Dedifferentiated amniotic fluid mesenchymal stem cell (primary cell): Measurements from ENCODE around the gene BNIP5.

Experiments
- DNase-seq: peaks from one replicate; pipeline ENCODE4 v3.0.0-alpha.2; 2016; ENCODE audit errors: extremely low spot score

The BNIP5 gene

DNA sequence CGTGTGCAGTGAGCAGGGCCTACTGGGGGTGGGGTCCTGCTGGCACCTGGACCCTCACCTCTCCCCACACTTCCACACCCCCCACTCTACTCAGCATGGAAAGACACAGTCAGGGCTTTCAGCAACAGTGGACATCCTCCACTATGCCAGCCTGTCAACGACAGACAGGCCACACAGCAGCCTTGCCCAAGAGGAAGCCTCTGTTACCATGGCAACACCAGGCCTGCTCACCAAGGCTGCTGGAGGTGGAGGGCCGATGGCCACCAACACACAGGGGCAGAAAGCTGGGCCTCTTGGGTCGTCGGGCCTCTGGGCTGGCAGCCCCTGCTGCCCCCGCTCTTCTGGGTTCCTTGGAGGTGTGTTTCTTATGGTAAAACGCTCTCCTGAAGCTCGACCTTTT, 13.6 kb downstream of the BNIP5 start:
- no peak for DNase-seq

DNA sequence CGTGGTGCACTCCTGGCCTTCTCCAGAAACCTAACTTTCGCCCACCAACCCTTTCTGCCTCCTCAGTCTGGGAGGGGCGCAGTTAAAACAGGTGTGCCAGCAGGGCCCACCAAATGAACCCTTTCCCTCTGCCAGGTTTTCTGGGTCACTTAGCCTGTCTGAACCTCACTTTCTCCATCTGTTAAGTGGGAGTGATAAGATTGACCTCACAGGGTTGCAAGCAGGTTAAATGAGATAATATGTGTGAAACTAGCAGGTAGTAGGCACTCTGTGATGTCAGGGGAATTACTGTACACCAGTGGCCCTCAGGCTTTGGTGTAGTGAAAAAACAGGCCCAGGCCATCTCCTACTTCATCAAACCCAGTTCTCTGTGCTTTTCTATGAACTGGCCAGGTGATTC, 14.1 kb downstream of the BNIP5 start:
- DNase-seq = no peak

DNA sequence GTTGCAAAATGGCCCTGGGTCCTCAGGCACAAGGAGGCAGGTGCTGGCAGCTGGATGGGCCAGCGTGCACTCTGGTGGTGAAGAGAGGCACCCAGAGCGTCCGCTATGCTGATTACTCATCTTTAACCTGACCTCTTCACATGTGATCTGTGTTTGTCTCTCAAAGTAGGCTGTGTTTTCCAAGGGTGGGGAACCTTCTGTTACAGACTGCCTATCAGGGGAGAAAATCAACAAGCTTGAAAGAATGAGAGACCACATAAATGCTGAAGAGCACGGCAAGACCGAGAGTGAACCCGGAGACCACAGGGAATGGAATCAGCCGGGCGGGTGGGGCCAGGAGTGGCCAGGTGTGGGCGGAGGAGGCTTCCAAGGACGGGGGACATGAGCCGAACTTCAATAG, 16.2 kb downstream of the BNIP5 start:
- no peak for DNase-seq

DNA sequence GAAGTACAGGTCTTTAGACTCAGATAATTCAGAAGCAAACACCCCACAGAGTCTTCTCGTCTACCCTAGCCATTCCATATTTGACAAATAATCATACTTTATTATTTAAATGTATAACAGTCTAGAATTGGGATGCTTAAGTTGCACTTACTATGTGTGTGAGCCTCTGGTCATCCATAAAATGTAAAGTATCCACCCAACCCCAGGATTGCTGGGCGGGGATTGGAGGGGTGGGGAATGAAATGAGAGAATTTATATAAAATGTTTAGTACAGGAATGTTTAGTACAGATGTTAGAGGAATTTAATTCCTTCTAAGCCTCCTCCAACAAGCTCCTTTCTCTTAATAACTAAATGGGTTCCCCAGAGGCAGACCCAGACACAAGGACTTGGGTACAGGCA, 16.9 kb downstream of the BNIP5 start:
- DNase-seq = no peak

DNA sequence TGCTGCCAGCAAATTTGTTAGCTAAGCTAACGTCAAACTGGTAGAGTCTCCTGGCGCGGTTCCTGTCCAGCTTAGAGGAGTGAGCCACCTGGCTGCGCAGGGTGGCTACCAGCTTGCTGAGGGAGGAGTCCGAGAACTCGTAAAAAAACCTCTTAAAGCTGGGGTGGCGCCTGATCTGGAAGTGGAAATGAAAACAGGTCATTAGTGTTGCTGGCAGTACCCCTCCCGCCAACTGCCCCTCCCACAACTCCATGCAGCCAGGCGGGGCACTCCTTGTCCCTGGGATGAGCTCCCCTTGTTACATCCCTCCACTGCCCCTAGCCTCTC, 17.3 kb downstream of the BNIP5 start:
- DNase-seq = no peak

DNA sequence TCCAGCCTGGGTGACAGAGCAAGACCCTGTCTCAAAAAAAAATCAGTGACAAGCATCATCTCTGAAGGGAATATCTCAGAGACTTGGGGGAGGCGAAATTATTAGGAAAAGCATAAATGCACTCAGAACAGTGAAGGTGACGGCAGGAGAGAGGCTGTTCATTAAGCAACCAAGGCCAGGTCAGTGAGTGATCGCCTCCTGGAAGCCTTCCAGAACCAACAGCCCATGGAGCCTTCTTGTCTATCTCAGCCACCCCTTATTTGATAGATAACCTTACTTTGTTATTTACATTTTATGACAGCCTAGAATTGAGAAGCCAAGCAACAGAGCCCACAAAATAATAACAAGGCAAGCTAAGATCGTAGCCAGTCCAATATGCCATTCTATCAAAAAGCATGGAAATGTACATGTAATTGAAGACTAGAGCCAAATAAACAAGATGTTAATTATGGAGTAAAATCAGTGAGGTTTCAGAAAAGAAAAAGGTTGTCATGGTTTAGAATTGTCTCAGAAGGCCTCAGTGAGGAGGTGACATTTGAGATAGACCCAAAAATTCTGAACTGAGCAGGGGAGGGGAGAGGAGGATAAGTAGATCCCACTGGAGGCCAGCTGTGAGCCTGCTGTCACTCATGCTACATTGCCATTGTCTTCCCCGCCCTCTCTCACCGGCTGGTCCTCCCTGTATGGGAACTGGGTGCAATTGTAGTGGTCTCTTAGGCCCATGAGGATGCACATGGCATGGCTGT, 17.8 kb downstream of the BNIP5 start:
- no peak for DNase-seq

DNA sequence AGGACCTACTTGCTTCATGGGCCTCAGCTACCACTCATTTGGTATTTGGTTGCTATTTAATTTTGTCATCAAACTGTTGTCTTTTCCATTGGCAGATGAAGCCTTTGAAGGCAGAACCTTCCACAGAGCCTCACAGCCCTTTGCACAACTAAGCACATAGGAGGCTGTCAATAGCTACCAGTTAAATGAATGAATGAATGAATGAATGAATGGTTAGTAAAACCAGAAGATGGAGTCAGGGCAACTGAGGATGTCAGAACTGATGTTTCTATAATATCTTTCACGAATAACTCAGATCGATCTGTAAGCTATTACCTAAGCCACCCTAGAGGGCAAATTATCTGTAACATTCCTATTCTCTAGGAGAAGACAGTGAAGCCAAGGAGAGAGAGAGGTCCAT, 19.1 kb downstream of the BNIP5 start:
- no peak for DNase-seq

DNA sequence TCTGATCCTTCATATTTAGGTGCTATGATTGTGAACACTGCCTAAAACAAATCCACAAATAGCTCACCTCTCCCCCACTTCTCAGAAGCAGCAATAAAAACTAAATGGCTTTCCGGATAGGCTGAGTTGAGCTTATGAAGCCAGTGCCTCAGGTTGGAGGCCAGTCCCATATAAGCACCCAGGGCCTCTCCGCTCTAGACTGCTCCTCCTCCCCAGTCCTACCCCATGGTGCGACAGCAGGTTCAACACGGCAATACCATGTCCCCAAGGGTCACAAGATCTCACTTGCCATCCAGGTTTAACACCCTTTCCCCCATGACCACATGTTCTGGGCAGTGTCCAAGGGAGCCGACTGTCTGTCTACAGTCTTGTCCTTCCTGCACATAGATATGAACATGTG, 20.8 kb downstream of the BNIP5 start:
- no peak for DNase-seq

DNA sequence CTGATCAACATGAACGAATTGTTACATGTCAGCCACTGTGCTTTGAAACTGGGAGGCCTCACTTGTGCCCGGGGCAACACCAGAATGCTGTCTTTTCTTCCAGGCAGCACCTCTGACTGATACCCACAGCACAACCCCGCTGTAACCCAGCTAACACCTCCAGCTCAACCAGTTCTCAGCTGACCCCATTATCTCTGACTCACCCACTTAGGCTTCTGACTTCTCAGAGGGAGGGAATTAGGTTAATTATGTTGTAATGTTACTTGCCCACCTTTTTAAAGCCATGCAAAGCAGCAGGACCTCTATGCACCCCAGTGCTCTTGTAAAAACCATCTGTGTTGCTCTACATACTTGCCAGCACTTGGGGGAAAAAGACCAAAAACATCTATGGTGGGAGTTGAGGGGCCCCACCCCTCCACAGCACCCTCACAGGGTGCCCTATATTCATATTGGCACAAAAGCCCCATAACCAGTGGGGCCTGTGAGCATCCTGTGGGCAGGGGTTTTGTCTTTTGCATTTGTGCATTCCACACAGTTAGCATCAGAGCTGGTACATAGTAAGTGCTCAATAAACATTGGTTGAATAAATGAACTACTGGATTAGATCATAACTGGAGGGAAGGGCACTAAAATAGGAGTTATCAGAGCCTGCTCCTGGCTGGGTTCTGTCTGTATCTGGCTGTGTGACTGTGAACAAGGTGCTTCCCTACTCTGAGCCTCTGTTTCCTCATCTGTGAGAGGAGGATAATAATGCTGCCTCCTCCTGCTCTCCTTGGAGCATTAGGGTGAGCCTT, 22.3 kb downstream of the BNIP5 start:
- no peak for DNase-seq

DNA sequence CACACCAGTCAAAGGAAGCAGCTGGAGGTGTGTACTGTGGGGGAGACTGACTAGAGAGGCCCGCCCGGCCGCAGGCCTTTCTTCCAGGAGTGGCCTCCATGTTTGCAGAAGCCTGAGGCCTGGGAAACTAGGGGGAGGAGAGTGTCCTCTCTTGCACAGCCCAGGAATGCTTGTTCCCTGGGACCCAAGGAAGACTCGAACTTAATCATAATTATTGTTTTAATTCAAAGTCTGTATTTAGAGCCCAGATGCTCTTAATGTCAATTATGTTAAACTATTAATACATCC, 23.1 kb downstream of the BNIP5 start:
- DNase-seq = no peak

DNA sequence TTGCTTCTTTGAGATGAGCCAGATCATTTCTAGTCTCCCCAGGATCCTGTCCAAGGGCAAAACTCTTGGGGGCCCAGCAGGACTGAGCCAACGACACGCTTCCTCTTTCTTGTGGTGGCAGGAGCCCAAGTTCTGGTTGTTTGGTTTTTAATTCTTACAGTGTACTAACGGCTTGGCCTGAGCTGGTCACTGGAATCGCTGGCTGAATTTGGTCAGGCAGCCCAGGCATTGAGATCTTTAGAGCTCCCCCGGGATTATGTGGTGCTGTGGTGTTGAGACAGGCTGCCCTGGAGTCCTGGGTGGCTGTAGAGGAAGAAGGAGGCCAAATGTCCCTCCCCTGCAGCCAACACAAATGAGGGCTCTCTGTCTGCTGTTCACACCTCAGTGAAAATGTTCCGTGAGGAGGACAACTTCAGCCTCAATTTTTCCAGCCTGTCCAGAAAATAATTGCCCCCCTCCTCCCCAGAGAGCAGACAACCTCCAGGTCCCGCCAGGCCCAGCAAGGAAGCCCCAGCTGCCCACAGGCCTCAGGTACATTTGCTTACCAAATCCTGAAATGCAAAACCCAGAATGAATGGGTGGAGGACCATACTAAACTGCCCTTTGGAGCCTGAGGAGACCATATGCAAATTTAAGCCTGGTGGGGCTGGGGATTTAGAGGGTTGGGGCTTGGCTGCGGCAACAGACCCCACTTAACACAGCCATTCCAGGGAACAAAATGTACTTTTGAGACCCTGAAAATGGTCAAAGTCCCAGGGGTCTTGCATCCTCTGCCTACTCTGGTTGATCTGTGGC, 23.6 kb downstream of the BNIP5 start:
- DNase-seq = no peak

DNA sequence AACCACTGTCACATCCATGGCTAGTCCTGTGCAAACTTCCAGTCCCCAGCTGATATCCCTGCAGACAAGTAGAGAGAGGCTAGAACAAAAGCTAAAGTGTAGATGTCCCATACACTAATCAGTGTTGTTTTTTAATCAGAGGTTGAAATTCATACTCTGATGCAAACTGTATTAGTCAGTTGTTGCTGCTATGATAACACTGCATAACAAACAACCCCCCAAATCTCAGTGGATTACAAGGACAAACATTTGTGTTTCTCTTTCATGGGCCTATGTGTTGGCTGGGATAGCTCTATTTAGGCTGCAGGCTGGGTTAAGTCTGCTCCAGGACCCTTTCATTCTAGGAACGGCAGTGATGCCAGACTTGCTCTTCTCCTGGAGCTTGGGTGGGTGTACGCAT, 26.8 kb downstream of the BNIP5 start:
- DNase-seq = no peak

DNA sequence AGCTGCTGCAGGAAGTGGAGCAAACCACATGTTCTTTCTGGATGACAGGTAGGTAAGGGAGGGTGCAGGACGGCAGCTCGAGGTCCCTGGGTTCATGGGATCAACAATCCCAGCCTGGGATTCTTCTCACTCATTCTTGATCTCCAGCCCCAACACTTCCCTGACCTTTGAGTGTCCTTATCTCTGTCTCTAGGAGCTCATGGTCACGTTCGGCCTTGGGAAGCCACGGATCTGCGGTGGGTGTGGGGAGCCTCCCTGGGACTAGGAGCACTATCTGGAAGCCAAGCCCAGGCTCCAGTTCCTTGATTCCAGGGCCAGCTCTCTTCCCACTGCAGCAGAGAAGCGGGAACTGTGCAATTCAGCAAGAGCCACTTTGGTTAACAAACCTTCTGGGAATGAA, 27.5 kb downstream of the BNIP5 start:
- no peak for DNase-seq

DNA sequence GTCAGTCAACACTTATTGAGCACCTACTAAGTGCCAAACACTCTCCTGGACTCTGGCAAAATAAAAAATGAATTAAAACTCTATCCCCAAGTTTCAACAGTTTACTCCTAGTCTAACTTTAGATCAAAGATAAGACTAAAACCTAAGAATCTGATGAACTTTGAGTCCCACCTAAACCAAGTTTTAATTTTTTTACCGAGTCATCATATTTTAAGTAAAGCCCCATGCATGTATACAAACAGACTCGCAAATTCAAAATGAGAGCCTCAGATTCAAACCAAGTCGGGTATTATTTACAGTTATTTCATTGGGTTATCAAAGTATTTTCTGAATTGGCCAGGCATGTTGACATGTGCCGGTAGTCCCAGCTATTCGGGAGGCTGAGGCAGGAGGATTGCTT, 28.2 kb downstream of the BNIP5 start:
- DNase-seq = no peak

DNA sequence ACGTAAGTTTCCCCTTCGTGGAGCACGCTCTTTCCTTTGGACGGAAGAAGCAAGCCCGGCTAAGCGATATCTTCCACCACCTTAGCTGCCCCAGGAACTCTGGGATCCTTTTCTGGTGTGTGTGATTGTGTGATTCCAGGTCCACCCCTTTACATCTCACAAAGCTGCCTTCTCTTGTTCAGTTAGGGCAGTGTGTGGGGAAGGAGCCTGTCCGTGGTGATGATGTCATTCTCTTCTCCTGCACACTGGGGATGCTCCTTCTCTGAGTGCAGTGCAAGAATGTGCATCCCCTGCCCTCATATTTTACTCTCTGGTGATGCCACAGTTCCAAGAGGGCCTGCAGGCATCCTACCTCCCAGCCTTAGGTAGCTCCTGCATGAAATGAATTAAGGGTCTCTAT, 30.3 kb downstream of the BNIP5 start:
- no peak for DNase-seq

DNA sequence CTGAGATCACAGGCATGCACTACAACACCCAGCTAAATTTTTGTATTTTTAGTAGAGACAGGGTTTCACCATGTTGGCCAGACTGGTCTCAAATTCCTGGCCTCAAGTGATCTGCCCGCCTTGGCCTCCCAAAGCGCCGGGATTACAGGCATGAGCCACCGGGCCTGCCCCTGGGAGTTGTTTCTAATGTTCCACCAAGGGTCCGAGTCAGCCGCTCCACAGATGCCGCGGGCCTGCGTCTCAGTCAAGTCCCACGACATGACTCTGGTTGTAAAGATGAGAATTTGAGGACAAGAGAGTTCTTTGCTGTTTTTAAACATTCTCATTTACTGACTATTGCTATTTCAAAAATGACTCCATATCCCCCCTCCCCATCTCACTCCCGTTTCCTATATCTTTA, 30.8 kb downstream of the BNIP5 start:
- no peak for DNase-seq

DNA sequence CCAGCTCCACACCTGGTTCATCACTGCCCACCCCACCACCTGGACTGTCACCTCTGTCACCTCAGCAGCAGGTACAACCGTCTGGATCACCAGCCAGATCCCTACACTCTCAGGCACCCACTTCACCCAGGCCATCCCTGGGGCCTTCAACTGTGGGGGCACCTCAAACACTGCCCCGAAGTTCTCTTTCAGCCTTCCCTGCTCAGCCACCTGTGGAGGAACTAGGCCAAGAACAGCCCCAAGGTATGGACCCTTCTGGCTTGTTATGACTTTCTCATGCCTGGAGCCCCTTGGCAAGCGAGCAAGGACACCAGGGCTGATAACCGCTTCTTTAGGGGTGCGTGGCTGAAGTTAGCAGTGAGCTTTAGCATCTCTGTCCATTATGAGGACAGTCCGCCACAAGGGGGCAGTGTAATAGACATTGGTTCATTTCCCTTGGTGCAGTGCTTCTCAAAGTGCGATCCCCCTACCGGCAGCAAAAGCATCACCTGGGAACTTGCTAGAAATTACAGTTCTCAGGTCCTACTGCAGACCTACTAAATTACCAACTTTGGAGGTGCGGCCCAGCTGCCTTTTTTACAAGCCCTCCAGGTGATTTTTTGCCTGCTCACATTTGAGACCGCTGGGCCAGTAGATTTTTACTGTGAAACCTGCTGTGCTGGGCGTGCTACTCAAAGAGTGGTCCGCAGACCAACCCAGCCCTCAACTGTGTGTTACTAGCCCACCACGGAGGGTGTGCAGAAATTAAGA, 34.3 kb downstream of the BNIP5 start:
- peak; percentile 66 for DNase-seq

DNA sequence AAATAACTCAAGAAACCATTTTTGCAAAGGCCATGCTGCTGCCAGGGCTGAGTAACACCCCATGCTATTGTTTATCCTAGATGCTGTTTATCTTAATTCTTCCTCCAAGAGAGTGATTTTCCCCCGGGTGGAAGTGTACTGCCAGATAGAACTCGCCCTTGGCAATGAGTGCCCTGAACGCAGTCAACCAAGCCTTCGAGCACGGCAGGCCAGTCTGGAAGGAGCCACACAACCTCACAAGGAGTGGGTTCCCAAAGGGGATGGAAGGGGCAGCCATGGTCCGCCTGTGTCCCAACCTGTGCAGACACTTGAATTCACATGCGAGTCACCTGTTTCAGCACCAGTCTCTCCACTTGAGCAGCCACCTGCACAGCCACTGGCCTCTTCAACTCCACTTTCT, 34.9 kb downstream of the BNIP5 start:
- DNase-seq = no peak

DNA sequence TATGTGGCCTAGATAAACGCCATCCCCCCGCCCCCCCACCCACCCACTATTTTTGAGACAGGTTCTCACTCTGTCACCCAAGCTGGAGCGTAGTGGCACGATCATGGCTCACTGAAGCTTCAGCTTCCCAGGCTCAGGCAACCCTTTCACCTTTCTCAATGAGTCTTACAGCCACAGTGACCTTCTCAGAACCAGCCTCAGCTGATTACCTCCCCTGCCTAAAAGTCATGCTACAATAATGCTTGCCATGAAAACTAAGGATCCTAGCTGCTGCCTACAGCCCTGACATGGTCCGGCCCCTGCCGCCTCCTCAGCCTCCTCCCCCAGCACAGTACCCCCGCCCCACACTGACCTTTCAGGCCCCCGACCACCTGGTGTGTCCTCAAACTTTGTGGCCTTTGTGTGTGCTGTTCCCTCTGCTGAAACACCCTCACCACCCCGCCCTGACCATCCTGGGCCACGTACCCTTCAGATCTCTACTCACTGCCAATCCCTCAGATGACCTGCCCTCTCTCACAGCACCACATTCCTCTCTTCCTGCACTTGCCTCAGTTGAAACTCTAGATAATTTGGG, 35.5 kb downstream of the BNIP5 start:
- no peak for DNase-seq

DNA sequence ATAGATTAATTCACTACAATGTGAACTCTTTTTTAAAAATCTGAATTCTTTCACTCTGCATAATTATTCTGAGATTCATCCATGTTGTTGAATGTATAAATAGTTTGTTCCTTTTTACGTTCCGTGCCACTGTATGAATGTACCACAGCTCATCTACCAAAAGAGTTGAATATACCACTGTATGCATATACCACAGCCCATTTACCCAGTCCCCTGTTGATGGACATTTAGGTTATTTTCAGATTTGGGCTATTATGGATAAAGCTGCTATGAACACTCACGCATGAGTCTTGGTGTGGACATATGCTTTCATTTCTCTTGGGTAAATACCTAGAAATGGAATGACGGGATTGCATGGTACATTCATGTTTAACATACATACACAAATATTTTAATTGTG, 38.7 kb downstream of the BNIP5 start:
- DNase-seq = no peak

DNA sequence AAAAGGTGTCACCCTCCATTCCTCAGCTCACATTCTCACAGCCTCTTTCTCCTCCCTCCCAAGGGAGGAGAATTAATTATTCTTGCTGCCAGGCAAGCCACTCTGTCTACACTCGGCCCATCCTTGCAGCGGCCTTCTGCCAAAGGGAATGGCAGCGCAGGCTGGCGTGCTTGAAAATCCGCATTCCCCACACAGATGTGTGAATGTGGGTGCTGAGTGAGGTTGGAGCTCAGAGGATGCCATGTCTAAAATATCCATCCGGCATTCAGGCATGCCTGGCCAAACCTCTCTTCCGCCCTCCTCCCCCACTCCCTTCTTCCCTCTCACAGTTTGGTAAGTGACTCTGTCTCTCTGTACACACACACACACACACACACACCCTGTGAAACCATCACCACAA, 39.2 kb downstream of the BNIP5 start:
- DNase-seq = no peak

DNA sequence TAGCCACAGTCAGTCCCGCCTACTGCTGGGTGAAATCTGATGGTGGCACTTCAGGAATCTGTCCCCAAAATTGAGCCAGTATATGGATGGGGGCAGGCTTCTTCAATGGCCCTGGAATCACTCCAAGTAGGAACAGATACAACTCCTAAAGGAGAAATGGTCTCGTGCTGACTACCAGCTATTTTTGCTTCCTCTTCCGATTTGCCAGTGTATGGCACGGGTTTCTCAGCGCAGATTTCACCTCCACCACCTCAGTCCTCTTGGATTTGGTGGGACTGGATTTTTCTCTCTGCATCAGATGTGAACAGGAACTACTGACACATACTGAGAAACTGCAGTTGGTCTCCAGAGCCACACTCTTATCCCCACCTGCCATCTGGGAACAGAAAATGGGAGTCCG, 39.6 kb downstream of the BNIP5 start:
- DNase-seq = no peak
